HFFc6 (cell line): Measurements from ENCODE around the gene RBM33. TPM values are rescaled to one million over a fixed set of nuclear protein-coding genes. Genes with fewer than 3 reads are reported as not detected.
A peak's percentile ranks its signal among the peaks of the same experiment; 100 is the strongest.

Experiments
- DNase-seq: peaks from one replicate; pipeline ENCODE4 v3.0.0-alpha.2; 2018
- H3K27ac Mint-ChIP-seq: 2 replicates; pipeline ENCODE4 v1.8.0; 2020; ENCODE audit warnings: mild to moderate bottlenecking, mixed read lengths
- H3K27me3 Mint-ChIP-seq: 2 replicates; pipeline ENCODE4 v1.8.0; 2021; ENCODE audit warnings: mild to moderate bottlenecking, moderate library complexity, mixed read lengths; ENCODE audit not compliant: insufficient read depth
- H3K36me3 Mint-ChIP-seq: 2 replicates; pipeline ENCODE4 v1.8.0; 2021; ENCODE audit warnings: low read depth, mixed read lengths
- H3K4me1 Mint-ChIP-seq: 2 replicates; pipeline ENCODE4 v1.8.0; 2020; ENCODE audit warnings: low read depth, mixed read lengths
- H3K4me3 Mint-ChIP-seq: 2 replicates; pipeline ENCODE4 v1.8.0; 2020; ENCODE audit warnings: mild to moderate bottlenecking, moderate library complexity, mixed read lengths
- H3K9me3 Mint-ChIP-seq: 2 replicates; pipeline ENCODE4 v1.8.0; 2020; ENCODE audit warnings: mild to moderate bottlenecking, mixed read lengths
- CTCF ChIP-seq: fragments of 200-600 bp; sonication (generic); IDR thresholded peaks from 2 replicates; pipeline ENCODE4 v1.5.0; 2021; ENCODE audit warnings: antibody characterized with exemption, mild to moderate bottlenecking
- total RNA-seq, 6 experiments: library from RNA; stranded (reverse); fragmentation: NEBNext Ultra II Directional; extraction: Animal tissue kit (Norgen Biotek cat#: 25700); gene quantifications; 2 replicates in 1 of 6; 3 replicates in 5 of 6; pipeline ENCODE4 v1.2.3, GENCODE V29; 2021

Gene RBM33
- total RNA-seq, 6 experiments from 2014 or later = 31.5 to 38.9 (median 34.5) TPM

DNA sequence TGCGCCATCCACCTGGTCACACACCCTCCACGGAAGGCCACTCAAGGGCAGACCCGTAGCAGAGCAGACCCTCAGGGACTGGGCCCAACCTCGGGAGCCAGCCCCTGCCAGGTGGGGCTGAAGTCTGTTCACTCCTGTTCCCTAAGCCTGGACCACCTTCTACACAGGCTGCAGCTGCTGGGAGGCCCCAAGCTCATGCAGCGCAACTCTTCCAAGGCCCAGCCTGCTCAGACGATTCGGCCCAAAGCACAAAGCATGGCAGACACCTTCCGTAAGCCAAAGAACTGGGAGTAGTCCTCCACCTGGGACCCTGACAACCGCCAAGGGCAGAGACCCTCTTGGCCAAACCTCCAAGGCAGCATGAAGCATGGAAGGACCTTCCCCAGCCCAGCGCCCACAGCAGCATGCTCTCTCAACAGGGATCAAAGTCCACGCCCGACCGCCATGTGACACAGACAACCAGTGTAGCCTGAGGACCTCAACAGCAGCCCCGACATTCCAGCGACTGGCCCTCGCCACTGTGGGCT lies 156.3 kb downstream of the RBM33 start:
- Mint-ChIP-seq H3K4me1 (no peaks in the 10 kb centered on the region), H3K36me3 (no peaks in the 10 kb centered on the region), H3K9me3 (no peaks in the 10 kb centered on the region), H3K4me3 (no peak overlapping the region), H3K27ac (no peak overlapping the region), H3K27me3 (peaks cover 26% of the 10 kb centered on the region)
- no peak for DNase-seq
- no peak for TF ChIP-seq CTCF

DNA sequence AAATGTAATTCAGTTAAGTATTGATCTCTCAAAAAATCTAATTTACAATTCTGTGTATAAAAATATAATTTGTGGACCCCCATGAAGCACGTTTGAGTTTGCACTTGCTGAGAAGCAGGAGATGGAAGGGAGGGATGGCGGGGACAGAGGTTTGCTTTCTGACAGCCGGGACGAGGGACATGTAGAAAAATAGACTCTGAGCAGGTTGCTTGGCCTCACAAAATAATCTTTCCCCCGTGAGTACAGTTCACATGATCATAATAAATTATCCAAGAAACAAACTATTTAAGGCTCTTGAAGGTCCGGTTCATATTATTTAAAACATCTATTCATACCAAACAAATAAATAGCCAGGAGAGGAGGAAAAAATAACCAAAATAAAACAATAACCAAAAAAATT lies 157.8 kb downstream of the RBM33 start:
- H3K27ac Mint-ChIP-seq = no peak overlapping the region
- no peaks in the 10 kb centered on the region for H3K4me1 Mint-ChIP-seq
- H3K36me3 Mint-ChIP-seq = no peaks in the 10 kb centered on the region
- no peak for TF ChIP-seq CTCF
- no peak for DNase-seq
- H3K9me3 Mint-ChIP-seq = no peaks in the 10 kb centered on the region
- H3K4me3 Mint-ChIP-seq = no peak overlapping the region
- peaks cover 27% of the 10 kb centered on the region for H3K27me3 Mint-ChIP-seq

- no peak for DNase-seq
- Mint-ChIP-seq H3K27me3 (peaks cover 32% of the 10 kb centered on the region), H3K4me1 (no peaks in the 10 kb centered on the region), H3K27ac (no peak overlapping the region), H3K36me3 (no peaks in the 10 kb centered on the region), H3K4me3 (no peak overlapping the region), H3K9me3 (no peaks in the 10 kb centered on the region)
- no peak for TF ChIP-seq CTCF
These were observed 158.5 kb downstream of the RBM33 start for GRCh38 chr7:155802906-155803417.

- peaks cover 28% of the 10 kb centered on the region for H3K27me3 Mint-ChIP-seq
- no peak for TF ChIP-seq CTCF
- H3K36me3 Mint-ChIP-seq = no peaks in the 10 kb centered on the region
- no peak overlapping the region for H3K27ac Mint-ChIP-seq
- H3K4me1 Mint-ChIP-seq = no peaks in the 10 kb centered on the region
- peak overlapping the region; percentile 62 for H3K4me3 Mint-ChIP-seq
- no peak for DNase-seq
- no peaks in the 10 kb centered on the region for H3K9me3 Mint-ChIP-seq
These were observed 159.2 kb downstream of the RBM33 start for GRCh38 chr7:155803418-155804376.

GRCh38 chr7:155804431-155804831 lies 160.0 kb downstream of the RBM33 start:
- Mint-ChIP-seq H3K9me3 (no peaks in the 10 kb centered on the region), H3K27ac (no peak overlapping the region), H3K36me3 (no peaks in the 10 kb centered on the region), H3K4me1 (no peaks in the 10 kb centered on the region), H3K27me3 (peaks cover 32% of the 10 kb centered on the region), H3K4me3 (peak overlapping the region; percentile 37; the same call in 1 of the 2 replicates)
- TF ChIP-seq CTCF = no peak
- DNase-seq = no peak
